ENCODE results near the gene LRTM2.

- TF ChIP-seq CTCF (conservative IDR thresholded peaks at IDR 0.05 in 1 of 2, IDR thresholded peaks at IDR 0.05 in 1 of 2; ENCODE audit: low read depth in 1 of 2, low read length in 2 of 2) (no peak), EZH2 (IDR thresholded peaks at IDR 0.05; ENCODE audit: low read length, missing control alignments) (no peak)
Measured at GRCh38 chr12:1857086-1857485, 36.7 kb downstream of the LRTM2 start.

Data from fibroblast of lung (primary cell).